NCI-H2107 treated with DMSO at 0.1 percent for 48 hours (cell line): ENCODE data around the gene ATP7A.
A peak's percentile ranks its signal among the peaks of the same experiment; 100 is the strongest.
"Not testable (repeated sequence)": the region's sequence is repeated elsewhere in the genome, so short reads cannot be mapped to it uniquely, and the experiment has no call there.

ENCODE experiments used
- DNase-seq: peaks from one replicate; lab custom pipeline; 2025; ENCODE audit not compliant: unreplicated experiment; lab: John Stamatoyannopoulos, UW

The ATP7A gene

GRCh38 chrX:78029663-78030062, 119.2 kb downstream of the ATP7A start:
- peak; percentile 41 for DNase-seq

DNA sequence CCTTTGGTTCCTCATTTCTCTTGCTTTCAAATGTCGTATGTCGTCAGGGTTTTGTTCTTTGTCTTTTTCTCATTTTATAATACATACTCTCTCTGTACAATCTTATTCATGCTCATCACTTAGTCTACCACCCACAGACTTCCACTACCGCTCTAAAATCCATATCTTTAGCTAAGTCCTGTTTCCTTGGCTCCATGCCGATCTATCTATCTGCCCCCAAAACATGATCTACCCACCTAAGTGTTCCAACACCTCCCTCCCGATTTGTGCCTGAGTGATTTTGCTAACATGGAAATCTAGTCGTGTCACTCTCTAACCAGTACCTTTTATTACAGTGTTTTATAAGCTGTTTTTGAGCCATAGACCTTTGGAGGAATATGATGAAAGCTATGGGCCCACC, 124.6 kb downstream of the ATP7A start:
- DNase-seq, result no peak

GRCh38 chrX:78037881-78038280, 127.4 kb downstream of the ATP7A start:
- DNase-seq, result no peak

GRCh38 chrX:78042601-78043000, 132.1 kb downstream of the ATP7A start:
- no peak for DNase-seq

DNA sequence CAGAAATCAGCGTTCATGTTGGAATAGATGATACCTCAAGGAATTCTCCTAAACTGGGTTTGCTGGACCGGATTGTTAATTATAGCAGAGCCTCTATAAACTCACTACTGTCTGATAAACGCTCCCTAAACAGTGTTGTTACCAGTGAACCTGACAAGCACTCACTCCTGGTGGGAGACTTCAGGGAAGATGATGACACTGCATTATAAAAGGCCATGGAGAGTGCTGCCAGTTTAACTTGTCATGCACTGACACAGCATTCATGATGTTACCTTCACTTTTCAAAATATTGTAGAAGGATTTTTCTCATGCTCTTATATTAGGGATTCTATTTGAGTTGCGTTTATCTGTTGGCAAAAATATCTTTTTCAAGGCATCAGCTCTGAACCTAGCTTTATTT, 135.9 kb downstream of the ATP7A start:
- no peak for DNase-seq

DNA sequence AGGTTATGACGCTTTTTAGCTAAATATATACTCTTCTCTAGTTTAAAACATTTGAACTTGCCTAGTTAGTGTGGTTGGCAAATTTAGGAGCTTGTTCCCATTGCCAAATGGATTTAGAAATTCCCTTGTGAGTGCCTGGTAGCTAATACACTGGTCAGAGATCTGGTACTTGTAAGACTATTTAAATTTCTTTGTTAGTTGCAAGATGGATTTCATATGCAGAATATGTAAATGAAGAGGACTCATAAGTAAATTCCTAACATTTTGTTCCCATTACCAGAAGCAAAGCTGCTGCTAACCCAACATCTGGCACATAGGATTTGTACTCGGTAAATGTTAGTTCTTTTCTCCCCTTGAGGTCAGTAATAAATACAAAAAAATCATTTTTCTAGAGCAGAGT, 137.6 kb downstream of the ATP7A start:
- no peak for DNase-seq

- DNase-seq, result peak; percentile 4
Measured at GRCh38 chrX:78063687-78064086, 153.2 kb downstream of the ATP7A start.

DNA sequence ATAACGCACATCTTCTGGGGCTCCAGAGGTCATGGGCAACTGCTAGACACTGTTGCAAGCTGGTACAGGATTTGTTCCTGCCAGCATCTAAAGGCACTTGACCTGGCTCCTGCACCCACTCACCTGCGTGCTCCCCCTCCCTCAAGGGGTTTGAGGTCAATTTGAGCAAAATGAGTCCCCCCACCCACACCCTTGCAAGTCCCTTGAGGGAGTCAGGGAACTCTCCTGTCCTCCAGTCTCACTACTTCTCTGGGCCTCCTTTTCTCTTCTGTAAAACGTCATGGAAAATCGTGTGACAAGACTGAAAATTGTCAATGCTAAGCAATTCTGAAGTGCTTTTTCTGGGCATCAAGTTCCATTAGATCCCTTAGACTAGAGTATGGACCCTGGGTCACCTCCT, 153.7 kb downstream of the ATP7A start:
- DNase-seq, result no peak

GRCh38 chrX:78064698-78065601, 154.5 kb downstream of the ATP7A start:
- DNase-seq, result not testable (repeated sequence)

DNA sequence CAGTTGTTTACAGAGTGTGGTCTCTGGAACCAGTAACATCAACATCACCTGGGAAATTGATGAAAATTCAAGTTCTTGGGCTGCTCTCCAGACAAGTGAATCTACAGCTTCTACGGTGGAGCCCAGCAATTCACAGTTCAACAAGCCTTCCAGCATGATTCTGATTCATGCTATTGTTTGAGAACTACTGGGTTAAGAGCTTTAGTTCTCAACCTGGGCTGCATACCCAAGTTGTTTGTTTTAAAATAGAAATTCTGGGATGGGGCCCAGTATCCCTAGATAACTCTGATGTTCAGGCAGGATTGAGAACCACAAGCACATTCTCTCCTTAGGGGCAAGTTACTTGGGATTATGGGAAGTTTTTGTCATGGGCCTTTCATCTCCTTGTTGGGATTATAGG, 155.6 kb downstream of the ATP7A start:
- no peak for DNase-seq

DNA sequence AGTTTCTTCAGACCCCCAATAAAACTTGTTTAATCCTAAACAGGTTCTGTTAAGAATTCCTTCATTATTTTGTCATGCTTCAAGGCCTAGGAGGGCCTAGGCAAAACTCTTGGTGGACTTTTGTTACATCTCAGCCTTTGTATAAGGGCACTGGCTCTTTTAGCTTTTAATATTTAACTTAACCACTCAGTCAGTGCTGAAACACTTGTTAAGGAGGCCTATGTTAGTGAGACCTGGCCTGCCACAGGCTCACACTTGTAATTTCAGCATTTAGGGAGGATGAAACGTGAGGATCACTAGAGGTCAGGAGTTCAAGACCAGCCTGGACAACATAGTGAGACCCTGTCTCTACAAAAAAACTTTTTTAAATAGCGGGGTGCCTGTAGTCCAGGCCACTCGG, 160.8 kb downstream of the ATP7A start:
- no peak for DNase-seq

- DNase-seq, result not testable (repeated sequence)
Measured at GRCh38 chrX:78073147-78074077, 162.9 kb downstream of the ATP7A start.

DNA sequence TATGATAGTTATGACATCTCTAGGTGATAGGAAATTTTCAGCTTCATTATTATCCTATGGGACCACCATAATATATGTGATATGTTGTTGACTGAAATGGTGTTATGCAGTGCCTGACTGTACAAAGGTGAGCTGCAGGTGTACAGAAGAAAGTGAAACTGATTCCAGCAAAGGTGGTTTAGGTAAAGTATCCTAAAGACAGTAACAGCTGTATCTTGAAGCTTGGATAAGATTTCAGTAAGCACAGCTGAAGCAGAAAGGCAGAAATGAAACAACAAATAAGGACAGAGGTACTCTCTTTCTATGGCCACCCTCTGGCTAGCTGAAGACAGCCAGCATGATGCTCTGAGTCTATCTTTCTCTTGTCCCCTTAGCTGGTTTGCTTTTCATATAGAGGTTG, 163.6 kb downstream of the ATP7A start:
- DNase-seq, result no peak

- DNase-seq, result no peak
Measured at GRCh38 chrX:78075787-78076389, 165.4 kb downstream of the ATP7A start.

DNA sequence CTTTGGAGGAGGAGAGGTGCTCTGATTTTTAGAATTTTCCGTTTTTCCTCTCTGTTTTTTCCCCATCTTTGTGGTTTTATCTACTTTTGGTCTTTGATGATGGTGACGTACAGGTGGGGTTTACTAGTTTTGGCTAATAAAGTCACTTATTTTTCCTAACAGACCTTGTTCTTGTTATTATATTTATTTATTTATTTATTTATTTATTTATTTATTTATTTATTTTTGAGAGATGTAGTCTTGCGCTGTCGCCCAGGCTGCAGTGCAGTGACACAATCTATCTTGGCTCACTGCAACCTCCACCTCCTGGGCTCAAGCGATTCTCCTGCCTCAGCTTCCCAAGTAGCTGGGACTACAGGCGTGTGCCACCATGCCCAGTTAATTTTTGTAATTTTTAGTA, 170.9 kb downstream of the ATP7A start:
- not testable (repeated sequence) for DNase-seq

DNA sequence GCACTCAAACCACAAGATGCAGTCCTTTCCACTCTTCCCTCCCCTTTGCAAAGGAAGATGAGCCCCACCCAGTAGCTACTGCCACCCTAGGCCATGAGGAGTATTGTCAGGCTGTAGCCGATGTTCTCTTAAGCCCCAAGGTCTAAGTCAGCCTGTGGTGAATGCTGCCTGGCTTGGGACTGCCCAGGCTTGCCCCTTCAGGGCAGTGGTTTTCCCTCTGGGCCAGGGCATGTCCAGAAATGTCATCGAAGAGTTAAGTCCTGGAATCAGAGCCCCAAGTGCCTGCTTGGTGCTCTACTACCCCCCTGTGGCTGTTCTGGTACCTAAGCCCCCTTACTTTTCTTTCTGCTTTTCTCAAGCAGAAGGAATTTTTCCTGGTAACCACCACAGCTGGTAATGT, 181.8 kb downstream of the ATP7A start:
- DNase-seq, result no peak

GRCh38 chrX:78098108-78098507, 187.6 kb downstream of the ATP7A start:
- DNase-seq, result no peak
